ENCODE measurements around the gene MED12.
A peak's percentile ranks its signal among the peaks of the same experiment; 100 is the strongest.

The MED12 gene

DNA sequence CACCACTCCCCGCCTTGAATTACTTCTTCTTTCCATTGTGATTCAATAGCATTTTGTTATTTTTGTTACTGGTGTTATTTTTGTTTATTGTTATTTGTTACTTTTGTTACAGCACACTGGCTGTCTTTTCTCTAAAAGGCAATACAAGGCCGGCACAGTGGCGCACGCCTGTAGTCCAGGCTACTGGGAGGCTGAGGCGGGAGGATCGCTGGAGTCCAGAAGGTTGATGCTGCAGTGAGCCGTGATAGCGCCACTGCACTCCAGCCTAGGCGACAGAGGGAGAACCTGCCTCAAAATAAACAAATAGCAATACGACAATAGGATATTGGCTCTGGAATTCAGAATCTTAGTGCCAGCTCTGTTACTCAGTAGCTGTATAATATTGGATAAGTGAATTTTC, 1.0 kb upstream of the MED12 start:
- no peaks in the 10 kb centered on the region for H3F3A ChIP-seq (ENCODE audit: insufficient read depth, low read length)
- H3K4me3 ChIP-seq (ENCODE audit: low read length) = no peak overlapping the region
- H3K27me3 ChIP-seq (replicated peaks; ENCODE audit: insufficient read depth, low read length) = no peaks in the 10 kb centered on the region
- no peak overlapping the region for H3K4me2 ChIP-seq (ENCODE audit: low read depth, low read length)
- H4K20me1 ChIP-seq (ENCODE audit: insufficient read depth, low read length) = no peaks in the 10 kb centered on the region
- no peaks in the 10 kb centered on the region; the same call in 1 of the 2 replicates for H3K36me3 ChIP-seq (replicated peaks; ENCODE audit: insufficient read depth, low read length)
- DNase-seq = no peak
- H3K4me1 ChIP-seq (ENCODE audit: low read length) = peaks cover 9% of the 10 kb centered on the region
- no peaks in the 10 kb centered on the region for H3K9me3 ChIP-seq (replicated peaks; ENCODE audit: insufficient read depth, low read length)
- no peak overlapping the region for H3K9ac ChIP-seq (ENCODE audit: low read length)
- no peaks in the 10 kb centered on the region for H3K9me2 ChIP-seq (replicated peaks; ENCODE audit: insufficient read depth, low read length)
- no peak for TF ChIP-seq EZH2 (optimal IDR thresholded peaks at IDR 0.05; ENCODE audit: low read depth, low read length)
- no peak for TF ChIP-seq CTCF (IDR thresholded peaks at IDR 0.05; ENCODE audit: low read length)
- no peak for TF ChIP-seq EZH2phosphoT487 (IDR thresholded peaks at IDR 0.05; ENCODE audit: low read length)
- H3K79me2 ChIP-seq (ENCODE audit: low read length) = peaks cover 8% of the 10 kb centered on the region
- no peak overlapping the region for H2AFZ ChIP-seq (ENCODE audit: low read length)
- H3K27ac ChIP-seq (ENCODE audit: low read length) = no peak overlapping the region

DNA sequence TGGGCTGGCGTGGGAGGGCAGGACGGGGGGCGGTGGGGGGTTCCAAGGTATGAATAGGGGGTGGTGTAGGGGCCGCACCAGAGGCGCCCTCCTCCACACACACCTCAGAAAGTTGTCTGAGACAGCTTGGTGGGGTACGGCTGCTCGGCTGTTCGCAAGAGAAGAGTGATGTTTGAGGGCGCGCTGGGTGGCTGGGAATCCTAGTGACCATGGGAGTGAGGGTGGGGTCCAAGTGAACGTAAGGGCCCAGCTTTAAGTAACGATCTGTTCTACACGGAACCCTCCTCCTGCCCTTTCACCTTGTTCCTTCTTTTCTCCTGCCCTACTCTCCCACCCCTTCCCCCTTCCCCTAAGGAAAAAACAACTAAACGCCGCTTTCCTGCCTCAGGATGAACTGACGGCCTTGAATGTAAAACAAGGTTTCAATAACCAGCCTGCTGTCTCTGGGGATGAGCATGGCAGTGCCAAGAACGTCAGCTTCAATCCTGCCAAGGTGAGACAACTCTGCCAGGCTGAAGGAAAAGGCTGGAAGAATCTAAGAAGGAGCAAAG, 664 bp downstream of the MED12 start:
- DNase-seq = no peak
- Histone ChIP-seq H3K9me2 (replicated peaks; ENCODE audit: insufficient read depth, low read length) (no peaks in the 10 kb centered on the region), H2AFZ (ENCODE audit: low read length) (no peak overlapping the region), H3K9me3 (replicated peaks; ENCODE audit: insufficient read depth, low read length) (no peaks in the 10 kb centered on the region), H4K20me1 (ENCODE audit: insufficient read depth, low read length) (no peaks in the 10 kb centered on the region), H3K9ac (ENCODE audit: low read length) (peak overlapping the region; percentile 89; the same call in 1 of the 2 replicates), H3K27me3 (replicated peaks; ENCODE audit: insufficient read depth, low read length) (no peaks in the 10 kb centered on the region), H3K4me2 (ENCODE audit: low read depth, low read length) (peak overlapping the region; percentile 57), H3K4me1 (ENCODE audit: low read length) (no peaks in the 10 kb centered on the region), H3K36me3 (replicated peaks; ENCODE audit: insufficient read depth, low read length) (no peaks in the 10 kb centered on the region; the same call in 1 of the 2 replicates), H3K27ac (ENCODE audit: low read length) (no peak overlapping the region), H3K79me2 (ENCODE audit: low read length) (peaks cover 8% of the 10 kb centered on the region), H3F3A (ENCODE audit: insufficient read depth, low read length) (no peaks in the 10 kb centered on the region), H3K4me3 (ENCODE audit: low read length) (peak overlapping the region; percentile 74)
- TF ChIP-seq EZH2phosphoT487 (IDR thresholded peaks at IDR 0.05; ENCODE audit: low read length) (no peak), EZH2 (optimal IDR thresholded peaks at IDR 0.05; ENCODE audit: low read depth, low read length) (no peak), CTCF (IDR thresholded peaks at IDR 0.05; ENCODE audit: low read length) (no peak)

GRCh38 chrX:71128166-71128833, 9.9 kb downstream of the MED12 start:
- H3K79me2 ChIP-seq (ENCODE audit: low read length) = no peaks in the 10 kb centered on the region
- no peak overlapping the region for H3K4me3 ChIP-seq (ENCODE audit: low read length)
- no peak for DNase-seq
- H4K20me1 ChIP-seq (ENCODE audit: insufficient read depth, low read length) = no peaks in the 10 kb centered on the region
- H3K9me2 ChIP-seq (replicated peaks; ENCODE audit: insufficient read depth, low read length) = no peaks in the 10 kb centered on the region
- no peak overlapping the region for H3K27ac ChIP-seq (ENCODE audit: low read length)
- H3K9me3 ChIP-seq (replicated peaks; ENCODE audit: insufficient read depth, low read length) = no peaks in the 10 kb centered on the region
- no peak overlapping the region for H3K9ac ChIP-seq (ENCODE audit: low read length)
- no peak overlapping the region for H3K4me2 ChIP-seq (ENCODE audit: low read depth, low read length)
- no peaks in the 10 kb centered on the region for H3F3A ChIP-seq (ENCODE audit: insufficient read depth, low read length)
- no peaks in the 10 kb centered on the region for H3K4me1 ChIP-seq (ENCODE audit: low read length)
- no peaks in the 10 kb centered on the region for H3K36me3 ChIP-seq (replicated peaks; ENCODE audit: insufficient read depth, low read length)
- no peak for TF ChIP-seq CTCF (IDR thresholded peaks at IDR 0.05; ENCODE audit: low read length)
- TF ChIP-seq EZH2 (optimal IDR thresholded peaks at IDR 0.05; ENCODE audit: low read depth, low read length) = no peak
- no peak for TF ChIP-seq EZH2phosphoT487 (IDR thresholded peaks at IDR 0.05; ENCODE audit: low read length)
- no peak overlapping the region for H2AFZ ChIP-seq (ENCODE audit: low read length)
- no peaks in the 10 kb centered on the region for H3K27me3 ChIP-seq (replicated peaks; ENCODE audit: insufficient read depth, low read length)
